Suprapubic skin (tissue), 4 donors: ENCODE data around the gene EXOSC2. TPM values are rescaled to one million over a fixed set of nuclear protein-coding genes. Genes with fewer than 3 reads are reported as not detected.
A peak's percentile ranks its signal among the peaks of the same experiment; 100 is the strongest.

Source experiments
- DNase-seq, 2 donors: peaks; one replicate each; pipeline ENCODE4 v3.0.0-alpha.2; 2019; ENCODE audit warnings: low spot score in 2 of 2
- H3K27ac ChIP-seq: fragments of 200-600 bp; sonication (generic); one replicate; pipeline ENCODE4 v1.5.1; 2019
- H3K27me3 ChIP-seq: fragments of 200-600 bp; sonication (generic); one replicate; pipeline ENCODE4 v1.5.1; 2019
- H3K36me3 ChIP-seq: fragments of 200-600 bp; sonication (generic); one replicate; pipeline ENCODE4 v1.5.1; 2019
- H3K4me1 ChIP-seq: fragments of 200-600 bp; sonication (generic); one replicate; pipeline ENCODE4 v1.5.1; 2019
- H3K4me3 ChIP-seq: fragments of 200-600 bp; sonication (generic); one replicate; pipeline ENCODE4 v1.5.1; 2019; ENCODE audit warnings: mild to moderate bottlenecking
- H3K9me3 ChIP-seq: fragments of 200-600 bp; sonication (generic); one replicate; pipeline ENCODE4 v1.5.1; 2019
- EP300 ChIP-seq: sonication (generic); formaldehyde crosslinking; IDR thresholded peaks from one replicate; pipeline ENCODE4 v1.6.1; 2017; ENCODE audit warnings: antibody characterized with exemption
- POLR2A ChIP-seq, 2 donors: fragments of 450-650 bp; IDR thresholded peaks; one replicate each; pipeline ENCODE4 v1.6.1; 2017; ENCODE audit warnings: antibody characterized with exemption in 2 of 2, mild to moderate bottlenecking in 2 of 2, moderate library complexity in 2 of 2
- POLR2AphosphoS5 ChIP-seq, 3 donors: sonication (generic); formaldehyde crosslinking; IDR thresholded peaks; one replicate each; pipeline ENCODE4 v1.6.1; 2017; ENCODE audit warnings: antibody characterized with exemption in 3 of 3
- WGBS: methylation state at CpG from one replicate; pipeline ENCODE4 v1.1.5; 2018; 5-methylcytosine and 5-hydroxymethylcytosine counted together
- total RNA-seq, 4 donors: library from RNA; depleted of rRNA; stranded (reverse); fragments of >200 nt; gene quantifications; one replicate each; pipeline ENCODE4 v1.1.0, GENCODE V29; 2016
- TF ChIP-seq, protein P1 (sequence below), 2 donors: fragments of 200-600 bp in 1 of 2; fragments of 450-650 bp in 1 of 2; sonication (generic) in 1 of 2; IDR thresholded peaks; one replicate each; pipeline ENCODE4 v1.5.1; 2016 to 2019; ENCODE audit warnings: antibody characterized with exemption in 2 of 2, mild to moderate bottlenecking in 1 of 2, moderate library complexity in 1 of 2

The EXOSC2 gene, protein sequence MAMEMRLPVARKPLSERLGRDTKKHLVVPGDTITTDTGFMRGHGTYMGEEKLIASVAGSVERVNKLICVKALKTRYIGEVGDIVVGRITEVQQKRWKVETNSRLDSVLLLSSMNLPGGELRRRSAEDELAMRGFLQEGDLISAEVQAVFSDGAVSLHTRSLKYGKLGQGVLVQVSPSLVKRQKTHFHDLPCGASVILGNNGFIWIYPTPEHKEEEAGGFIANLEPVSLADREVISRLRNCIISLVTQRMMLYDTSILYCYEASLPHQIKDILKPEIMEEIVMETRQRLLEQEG
- total RNA-seq = 10 to 100 TPM; 19.5 to 30.4 (median 23.8) TPM

DNA sequence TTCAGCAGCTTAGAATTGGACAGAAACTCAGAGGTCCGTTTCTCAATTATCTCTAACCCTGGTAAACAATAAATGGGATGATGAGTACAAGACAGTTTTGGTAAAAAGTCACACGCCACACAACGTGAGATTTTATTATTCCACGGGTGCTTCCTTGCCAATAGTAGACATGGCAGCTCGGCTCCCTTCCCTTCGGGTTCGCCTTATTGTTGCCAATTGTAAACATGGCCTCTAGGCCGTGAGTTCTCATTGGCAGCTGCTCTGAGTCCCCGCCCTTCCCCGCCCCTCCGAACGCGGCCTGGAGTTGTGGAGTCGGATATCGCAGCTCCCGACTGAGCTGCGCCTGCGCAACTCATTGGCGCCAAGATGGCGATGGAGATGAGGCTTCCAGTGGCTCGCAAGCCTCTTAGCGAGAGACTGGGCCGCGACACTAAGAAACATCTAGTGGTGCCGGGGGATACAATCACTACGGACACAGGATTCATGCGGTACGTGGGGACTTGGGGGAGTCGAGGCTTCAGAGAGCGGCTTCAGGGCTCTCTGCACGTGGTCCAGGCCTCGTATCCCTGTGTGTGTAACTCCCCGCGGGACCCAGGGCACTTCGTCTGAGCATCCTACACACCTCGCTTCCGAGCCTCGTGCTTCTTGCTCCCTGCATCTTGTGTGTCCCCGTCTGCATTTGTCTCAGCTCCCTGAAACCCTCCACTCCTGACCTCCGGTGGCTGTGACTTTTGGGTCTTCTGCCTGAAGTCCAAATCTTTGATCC lies at the start of gene EXOSC2:
TSS of gene EXOSC2 (plus strand) at position 355 of the 766 bp plus-strand sequence. CDS start at position 367, 12 bp downstream.
- peak within 1 kb of the TSS; percentile 65 for H3K27ac ChIP-seq

DNA sequence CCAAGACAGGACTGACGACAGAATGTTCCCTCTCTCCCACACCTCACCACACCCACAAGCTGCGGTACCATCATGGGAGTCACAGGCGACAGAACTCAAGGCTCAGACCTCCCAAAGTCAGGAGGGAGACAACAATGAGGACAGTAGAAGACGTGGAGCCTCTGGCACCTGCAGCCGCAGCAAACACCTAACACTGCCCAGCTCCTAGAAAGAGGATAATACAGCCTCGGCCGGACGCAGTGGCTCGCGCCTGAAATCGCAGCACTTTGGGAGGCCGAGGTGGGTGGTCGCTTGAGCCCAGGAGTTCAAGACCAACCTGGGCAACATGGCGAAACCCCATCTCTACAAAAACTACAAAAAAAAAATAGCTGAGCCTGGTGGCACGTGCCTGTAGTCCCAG lies 42.4 kb upstream of the EXOSC2 start:
- H3K36me3 ChIP-seq = no peaks in the 10 kb centered on the region
- 72% methylated on average over 15 of the region's 15 CpGs for WGBS

More for the DNA sequence above, at the start of gene EXOSC2:
- H3K9me3 ChIP-seq = no peaks in the 10 kb centered on the region
- WGBS = 0% methylated on average over 17 of the region's 40 CpGs
- peaks cover 31% of the 10 kb centered on the region for H3K4me1 ChIP-seq
- H3K4me3 ChIP-seq = peak within 1 kb of the TSS; percentile 64
- no peaks in the 10 kb centered on the region for H3K27me3 ChIP-seq
- DNase-seq = peak; percentile 99
- H3K36me3 ChIP-seq = peaks cover 33% of the 10 kb centered on the region
- TF ChIP-seq, protein P1, sequence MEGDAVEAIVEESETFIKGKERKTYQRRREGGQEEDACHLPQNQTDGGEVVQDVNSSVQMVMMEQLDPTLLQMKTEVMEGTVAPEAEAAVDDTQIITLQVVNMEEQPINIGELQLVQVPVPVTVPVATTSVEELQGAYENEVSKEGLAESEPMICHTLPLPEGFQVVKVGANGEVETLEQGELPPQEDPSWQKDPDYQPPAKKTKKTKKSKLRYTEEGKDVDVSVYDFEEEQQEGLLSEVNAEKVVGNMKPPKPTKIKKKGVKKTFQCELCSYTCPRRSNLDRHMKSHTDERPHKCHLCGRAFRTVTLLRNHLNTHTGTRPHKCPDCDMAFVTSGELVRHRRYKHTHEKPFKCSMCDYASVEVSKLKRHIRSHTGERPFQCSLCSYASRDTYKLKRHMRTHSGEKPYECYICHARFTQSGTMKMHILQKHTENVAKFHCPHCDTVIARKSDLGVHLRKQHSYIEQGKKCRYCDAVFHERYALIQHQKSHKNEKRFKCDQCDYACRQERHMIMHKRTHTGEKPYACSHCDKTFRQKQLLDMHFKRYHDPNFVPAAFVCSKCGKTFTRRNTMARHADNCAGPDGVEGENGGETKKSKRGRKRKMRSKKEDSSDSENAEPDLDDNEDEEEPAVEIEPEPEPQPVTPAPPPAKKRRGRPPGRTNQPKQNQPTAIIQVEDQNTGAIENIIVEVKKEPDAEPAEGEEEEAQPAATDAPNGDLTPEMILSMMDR (IDR thresholded peaks at IDR 0.05) = no peak
- no peak for TF ChIP-seq EP300
- TF ChIP-seq POLR2AphosphoS5 (IDR thresholded peaks at IDR 0.05) = peak in 2 of 3 donors; percentile 22 to 67
- TF ChIP-seq POLR2A (IDR thresholded peaks at IDR 0.05) = peak in 1 of 2 donors; percentile 67

DNA sequence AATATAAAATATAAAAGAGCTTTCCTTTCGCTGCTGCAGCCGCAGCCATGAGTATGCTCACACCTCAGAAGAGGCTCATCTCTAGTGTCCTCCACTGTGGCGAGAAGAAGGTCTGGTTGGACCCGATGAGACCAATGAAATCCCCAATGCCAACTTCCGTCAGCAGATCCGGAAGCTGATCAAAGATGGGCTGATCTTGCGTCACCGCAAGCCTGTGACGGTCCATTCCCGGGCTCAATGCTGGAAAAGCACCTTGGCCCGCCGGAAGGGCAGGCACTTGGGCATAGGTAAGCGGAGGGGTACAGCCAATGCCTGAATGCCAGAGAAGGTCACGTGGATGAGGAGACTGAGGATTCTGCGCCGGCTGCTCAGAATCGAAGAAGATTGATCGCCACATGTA lies 41.8 kb upstream of the EXOSC2 start:
- no peak for DNase-seq
- TF ChIP-seq POLR2AphosphoS5 (IDR thresholded peaks at IDR 0.05) = no peak
- no peak for TF ChIP-seq EP300
- TF ChIP-seq, protein P1 (IDR thresholded peaks at IDR 0.05) = no peak
- TF ChIP-seq POLR2A (IDR thresholded peaks at IDR 0.05) = no peak
- peaks cover 62% of the 10 kb centered on the region for H3K27me3 ChIP-seq
- H3K4me3 ChIP-seq = no peak overlapping the region
- WGBS = 90% methylated on average over 18 of the region's 18 CpGs
- H3K36me3 ChIP-seq = no peaks in the 10 kb centered on the region
- H3K27ac ChIP-seq = no peak overlapping the region
- no peaks in the 10 kb centered on the region for H3K4me1 ChIP-seq
- H3K9me3 ChIP-seq = no peaks in the 10 kb centered on the region

More for the DNA sequence above, 42.4 kb upstream of the EXOSC2 start:
- Histone ChIP-seq H3K27me3 (peaks cover 57% of the 10 kb centered on the region), H3K4me1 (no peaks in the 10 kb centered on the region), H3K4me3 (no peak overlapping the region), H3K9me3 (peaks cover 3% of the 10 kb centered on the region), H3K27ac (no peak overlapping the region)
- no peak for TF ChIP-seq POLR2A (IDR thresholded peaks at IDR 0.05)
- TF ChIP-seq EP300 = no peak
- no peak for TF ChIP-seq POLR2AphosphoS5 (IDR thresholded peaks at IDR 0.05)
- TF ChIP-seq, protein P1 (IDR thresholded peaks at IDR 0.05) = no peak
- DNase-seq = no peak

DNA sequence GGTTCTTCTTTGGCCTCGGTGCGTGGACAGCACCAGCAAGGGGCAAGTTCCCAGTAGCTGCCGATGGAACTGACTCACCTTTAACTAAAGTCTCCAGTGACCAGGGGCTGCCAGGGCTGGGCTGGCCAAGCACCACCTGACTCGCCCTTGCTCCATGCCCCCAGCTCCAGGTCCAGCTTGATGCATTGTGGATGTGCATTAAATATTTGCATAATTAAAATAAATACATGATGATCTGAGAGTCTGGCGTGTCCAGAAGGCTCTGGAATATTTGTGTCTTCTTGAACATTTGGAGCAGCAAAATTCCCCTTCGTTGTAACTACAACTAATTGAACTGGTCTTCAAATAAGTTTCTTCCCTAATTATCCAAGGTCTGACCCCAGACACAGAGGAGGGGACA lies 38.7 kb upstream of the EXOSC2 start:
- TF ChIP-seq EP300 (no peak), POLR2AphosphoS5 (IDR thresholded peaks at IDR 0.05) (no peak), POLR2A (IDR thresholded peaks at IDR 0.05) (no peak)
- TF ChIP-seq, protein P1 (IDR thresholded peaks at IDR 0.05) = no peak
- H3K9me3 ChIP-seq = no peaks in the 10 kb centered on the region
- peaks cover 7% of the 10 kb centered on the region for H3K4me1 ChIP-seq
- peaks cover 74% of the 10 kb centered on the region for H3K27me3 ChIP-seq
- H3K36me3 ChIP-seq = no peaks in the 10 kb centered on the region
- no peak overlapping the region for H3K4me3 ChIP-seq
- no peak overlapping the region for H3K27ac ChIP-seq
- WGBS = 80% methylated on average over 6 of the region's 6 CpGs
- no peak for DNase-seq
